PC-9 (cell line): ENCODE results near the gene AGAP1.

Source experiments
- EZH2 ChIP-seq: fragments of 200-600 bp; sonication (generic); IDR thresholded peaks from 2 replicates; pipeline ENCODE4 v1.8.0; 2017; ENCODE audit warnings: antibody characterized with exemption, low read depth
- TF ChIP-seq, protein P1 (sequence below): fragments of 200-600 bp; sonication (generic); conservative IDR thresholded peaks from 2 replicates; pipeline ENCODE4 v1.6.1; 2017; ENCODE audit warnings: mixed run types, antibody characterized with exemption, mild to moderate bottlenecking, moderate library complexity

DNA sequence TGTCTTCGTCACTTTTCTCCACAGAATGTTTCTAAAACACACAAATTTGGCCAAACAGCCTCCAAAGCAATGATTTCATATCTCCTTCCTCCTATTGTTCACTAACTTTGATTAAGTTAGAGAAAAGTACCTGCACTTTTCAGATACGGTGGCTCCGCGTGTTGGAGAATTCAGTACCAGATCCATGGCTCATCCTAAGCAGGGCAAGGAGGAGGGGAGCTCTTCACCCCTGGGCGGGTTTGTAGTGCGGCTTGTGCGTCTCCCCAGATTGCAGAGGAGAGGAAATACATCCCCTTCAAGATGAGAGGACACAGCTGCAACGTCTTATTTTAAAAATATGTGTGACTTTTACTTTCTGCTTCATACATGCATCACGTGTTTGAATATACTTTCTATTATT lies 333.0 kb downstream of the AGAP1 start:
- TF ChIP-seq, protein P1, sequence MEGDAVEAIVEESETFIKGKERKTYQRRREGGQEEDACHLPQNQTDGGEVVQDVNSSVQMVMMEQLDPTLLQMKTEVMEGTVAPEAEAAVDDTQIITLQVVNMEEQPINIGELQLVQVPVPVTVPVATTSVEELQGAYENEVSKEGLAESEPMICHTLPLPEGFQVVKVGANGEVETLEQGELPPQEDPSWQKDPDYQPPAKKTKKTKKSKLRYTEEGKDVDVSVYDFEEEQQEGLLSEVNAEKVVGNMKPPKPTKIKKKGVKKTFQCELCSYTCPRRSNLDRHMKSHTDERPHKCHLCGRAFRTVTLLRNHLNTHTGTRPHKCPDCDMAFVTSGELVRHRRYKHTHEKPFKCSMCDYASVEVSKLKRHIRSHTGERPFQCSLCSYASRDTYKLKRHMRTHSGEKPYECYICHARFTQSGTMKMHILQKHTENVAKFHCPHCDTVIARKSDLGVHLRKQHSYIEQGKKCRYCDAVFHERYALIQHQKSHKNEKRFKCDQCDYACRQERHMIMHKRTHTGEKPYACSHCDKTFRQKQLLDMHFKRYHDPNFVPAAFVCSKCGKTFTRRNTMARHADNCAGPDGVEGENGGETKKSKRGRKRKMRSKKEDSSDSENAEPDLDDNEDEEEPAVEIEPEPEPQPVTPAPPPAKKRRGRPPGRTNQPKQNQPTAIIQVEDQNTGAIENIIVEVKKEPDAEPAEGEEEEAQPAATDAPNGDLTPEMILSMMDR, result no peak
- no peak for TF ChIP-seq EZH2
